Ovary (tissue), 1 donor: ENCODE measurements around the gene SH2B3.

Source experiments
- EP300 ChIP-seq: sonication (generic); formaldehyde crosslinking; IDR thresholded peaks from one replicate; pipeline ENCODE4 v1.6.1; 2017; ENCODE audit warnings: antibody characterized with exemption
- POLR2A ChIP-seq: fragments of 450-650 bp; IDR thresholded peaks from one replicate; pipeline ENCODE4 v1.6.1; 2017; ENCODE audit warnings: antibody characterized with exemption, mild to moderate bottlenecking, moderate library complexity

- TF ChIP-seq EP300 (no peak), POLR2A (no peak)
Observed at GRCh38 chr12:111443086-111443485, 37.4 kb downstream of the SH2B3 start.
